GM12878 (cell line): ENCODE results near the gene GABPB2. TPM values are rescaled to one million over a fixed set of nuclear protein-coding genes. Genes with fewer than 3 reads are reported as not detected.
A peak's percentile ranks its signal among the peaks of the same experiment; 100 is the strongest.

ENCODE experiments used
- ATAC-seq: fragments of 200-7000 bp; cut with Tn5 transposase; 3 replicates; pipeline ENCODE4 v1.9.1; 2020; ENCODE audit warnings: mild to moderate bottlenecking, moderate library complexity
- BruUV-seq: library from RNA; stranded (reverse); fragments of 400-500 nt; replicated peaks from 2 replicates; lab custom pipeline; 2021; lab: Mats Ljungman, UMichigan
- CTCF ChIA-PET: fragments of 300-600 bp; sonication (Branson Sonifier 250); formaldehyde crosslinking; extraction: SDS; loops from one replicate; lab custom pipeline; 2021; ENCODE audit warnings: inconsistent platforms; lab: Yijun Ruan, JAX
- POLR2A ChIA-PET: fragments of 350-600 bp; formaldehyde crosslinking; extraction: SDS; loops from one replicate; lab custom pipeline; 2021; ENCODE audit warnings: inconsistent platforms; lab: Charles Lee
- RAD21 ChIA-PET: fragments of 300-600 bp; sonication (Branson Sonifier 250); formaldehyde crosslinking; loops from one replicate; lab custom pipeline; 2023; ENCODE audit warnings: antibody characterized with exemption; ENCODE audit not compliant: unreplicated experiment; lab: Charles Lee
- SMC1A ChIA-PET: fragments of 300-600 bp; sonication (Branson Sonifier 250); formaldehyde crosslinking; loops from one replicate; lab custom pipeline; 2023; ENCODE audit not compliant: unreplicated experiment, uncharacterized antibody; lab: Charles Lee
- DNase-seq: peaks from one replicate; pipeline ENCODE4 v3.0.0-alpha.2; 2011; ENCODE audit warnings: low read depth, low spot score
- FAIRE-seq: peaks from 3 replicates; lab custom pipeline; 2011; peaks lifted over from hg19 to GRCh38; lab: Jason Lieb, UNC
- H2AFZ ChIP-seq: 2 replicates; pipeline ENCODE4 v1.6.0; 2011; ENCODE audit warnings: low read depth, low read length, control low read depth; ENCODE audit not compliant: control insufficient read depth
- H3K27ac ChIP-seq: 2 replicates; pipeline ENCODE4 v1.5.1; 2011; ENCODE audit warnings: control low read depth; ENCODE audit not compliant: control insufficient read depth, insufficient read depth
- H3K27me3 ChIP-seq, 2 experiments: replicated peaks in 1 of 2; 2 replicates each; pipeline versions ENCODE4 v1.6.0 to v1.6.1; 2011; ENCODE audit warnings: low read length in 1 of 2; ENCODE audit not compliant: control insufficient read depth in 2 of 2, insufficient read depth in 2 of 2
- H3K36me3 ChIP-seq, 2 experiments: 2 replicates each; pipeline ENCODE4 v1.5.1; 2011; ENCODE audit warnings: low read length in 1 of 2; ENCODE audit not compliant: control insufficient read depth in 2 of 2, insufficient read depth in 2 of 2
- H3K4me1 ChIP-seq: 2 replicates; pipeline ENCODE4 v1.6.1; 2011; ENCODE audit warnings: mild to moderate bottlenecking, low read length, moderate library complexity, mixed read lengths; ENCODE audit not compliant: control insufficient read depth, insufficient read depth
- H3K4me2 ChIP-seq: 2 replicates; pipeline ENCODE4 v1.6.0; 2011; ENCODE audit warnings: control low read depth; ENCODE audit not compliant: control insufficient read depth, insufficient read depth
- H3K4me3 ChIP-seq: fragments of 200-600 bp; sonication (generic); 2 replicates; pipeline ENCODE4 v1.5.1; 2016
- H3K79me2 ChIP-seq: 2 replicates; pipeline ENCODE4 v1.6.0; 2011; ENCODE audit warnings: low read length; ENCODE audit not compliant: control insufficient read depth, insufficient read depth
- H3K9ac ChIP-seq: 2 replicates; pipeline ENCODE4 v1.8.0; 2011; ENCODE audit warnings: low read length, control low read depth, mixed read lengths; ENCODE audit not compliant: control insufficient read depth, insufficient read depth
- H3K9me3 ChIP-seq: replicated peaks from 3 replicates; pipeline ENCODE4 v1.5.1; 2011; ENCODE audit warnings: mild to moderate bottlenecking, low read length; ENCODE audit not compliant: control insufficient read depth, insufficient read depth
- H4K20me1 ChIP-seq: 2 replicates; pipeline ENCODE4 v1.6.0; 2011; ENCODE audit not compliant: control insufficient read depth, insufficient read depth
- EZH2 ChIP-seq: IDR thresholded peaks from 2 replicates; pipeline ENCODE4 v1.6.1; 2012; ENCODE audit warnings: low read depth, mild to moderate bottlenecking, control low read depth, inconsistent platforms, low read length, borderline replicate concordance; ENCODE audit not compliant: control insufficient read depth
- GABPA ChIP-seq: IDR thresholded peaks from 2 replicates; pipeline ENCODE4 v1.6.1; 2014; ENCODE audit warnings: antibody characterized with exemption, low read depth, mild to moderate bottlenecking, inconsistent platforms
- MLLT1 ChIP-seq: fragments of 450-650 bp; IDR thresholded peaks from 2 replicates; pipeline ENCODE4 v1.6.1; 2016; ENCODE audit warnings: mild to moderate bottlenecking
- NR2C2 ChIP-seq: IDR thresholded peaks from 2 replicates; pipeline ENCODE4 v1.6.1; 2011; ENCODE audit warnings: borderline replicate concordance, low read depth; ENCODE audit not compliant: control insufficient read depth, insufficient read length
- RBBP5 ChIP-seq: fragments of 200-600 bp; sonication (generic); conservative IDR thresholded peaks from 2 replicates; pipeline ENCODE4 v1.6.1; 2016
- SMAD5 ChIP-seq: IDR thresholded peaks from 2 replicates; pipeline ENCODE4 v1.6.1; 2016; ENCODE audit warnings: antibody characterized with exemption, low read depth
- SPI1 ChIP-seq: IDR thresholded peaks from 2 replicates; pipeline ENCODE4 v1.6.1; 2011; ENCODE audit warnings: low read depth, mild to moderate bottlenecking, low read length, moderate library complexity, borderline replicate concordance; ENCODE audit not compliant: insufficient read depth
- SREBF1 ChIP-seq: IDR thresholded peaks from 2 replicates; pipeline ENCODE4 v1.6.1; 2012; ENCODE audit warnings: mild to moderate bottlenecking, low read length
- STAT3 ChIP-seq: IDR thresholded peaks from 2 replicates; pipeline ENCODE4 v1.6.1; 2011; ENCODE audit warnings: low read depth, low read length, improper control_type of control experiment
- TBL1XR1 ChIP-seq: IDR thresholded peaks from 2 replicates; pipeline ENCODE4 v1.6.1; 2012; ENCODE audit warnings: low read depth, low read length, improper control_type of control experiment
- TCF12 ChIP-seq: IDR thresholded peaks from 2 replicates; pipeline ENCODE4 v1.6.1; 2011; ENCODE audit warnings: low read depth, mild to moderate bottlenecking, low read length
- ZNF687 ChIP-seq: fragments of 450-650 bp; IDR thresholded peaks from 2 replicates; pipeline ENCODE4 v1.6.1; 2017; ENCODE audit warnings: mild to moderate bottlenecking, moderate library complexity
- WGBS: methylation state at CpG from one replicate; pipeline ENCODE4 v1.1.6; 2016; ENCODE audit warnings: low lambda C conversion rate; ENCODE audit not compliant: insufficient replicate concordance, insufficient coverage; ENCODE audit errors: missing lambda C conversion rate; 5-methylcytosine and 5-hydroxymethylcytosine counted together
- in situ Hi-C: fragments of 300-500 bp; cut with MboI; formaldehyde crosslinking; loops from 9 replicates; pipeline ENCODE4 v1.14.3; 2018; ENCODE audit warnings: mixed read lengths
- intact Hi-C: fragments of 100-400 bp; cut with micrococcal nuclease; formaldehyde crosslinking; loops from one replicate; pipeline ENCODE4 v1.14.2; 2022; ENCODE audit not compliant: unreplicated experiment
- polyA plus RNA-seq, 11 experiments: library from polyadenylated mRNA; depleted of rRNA in 4 of 11; unstranded in 6 of 11; stranded (reverse) in 5 of 11; fragments of >200 nt; fragmentation: Nextera tagmentation in 4 of 11; fragmentation: Illumina TruSeq in 1 of 11; extraction: Ambion mirVana in 4 of 11; extraction: Trizol in 1 of 11; gene quantifications; 1 replicate in 1 of 11; 2 replicates in 10 of 11; pipeline versions ENCODE4 v1.2.1 to v1.2.3, GENCODE V29; 2011 to 2016; ENCODE audit warnings: inconsistent platforms in 2 of 11, missing spikeins in 2 of 11, low read depth in 1 of 11
- total RNA-seq, 4 experiments: library from RNA; depleted of rRNA in 3 of 4; stranded (reverse); fragments of >200 nt in 3 of 4; fragmentation: Illumina TruSeq in 1 of 4; extraction: Trizol in 1 of 4; gene quantifications; 2 replicates each; pipeline versions ENCODE4 v1.2.1 to v1.2.3, GENCODE V29; 2013 to 2021

The GABPB2 gene
- total and polyA plus RNA-seq, 10 of the 15 experiments (the other 5 are each of a cell fraction or from before 2014, with no cell fraction given): 2.3 to 10.5 (median 6.9) TPM

GRCh38 chr1:151043163-151043562 is 27.4 kb upstream of the GABPB2 start:
- intact Hi-C loops: no loop called here
- no peak for ATAC-seq
- 71% methylated on average over 1 of the region's 1 CpG for WGBS

GRCh38 chr1:151047591-151047924 is 23.0 kb upstream of the GABPB2 start, which contains the start of gene C1orf56:
Gene C1orf56 (plus strand): TSS chr1:151047751. CDS start chr1:151047848, 97 bp downstream.
- in situ Hi-C loops (no loop called here), intact Hi-C loops (no loop called here)
- DNase-seq (no peak), ATAC-seq (peak; percentile 77), FAIRE-seq (no peak)
- Histone ChIP-seq H3K27me3 (no peaks in the 10 kb centered on the region), H3K4me3 (peak within 1 kb of the TSS; percentile 87), H3K4me2 (peak within 1 kb of the TSS; percentile 99), H3K27ac (peak within 1 kb of the TSS; percentile 49), H3K36me3 (peaks cover 0 to 11% of the 10 kb centered on the region in 2 experiments; a peak in 2 of 4 replicates), H3K79me2 (no peaks in the 10 kb centered on the region), H3K9ac (peak within 1 kb of the TSS; percentile 66), H3K4me1 (peaks cover 8% of the 10 kb centered on the region; the same call in 1 of the 2 replicates), H3K9me3 (no peaks in the 10 kb centered on the region), H4K20me1 (no peaks in the 10 kb centered on the region; the same call in 1 of the 2 replicates), H2AFZ (peak within 1 kb of the TSS; percentile 82)
- ChIA-PET POLR2A (interaction anchor here (0.6 to 5.6 kb wide), 5 partner anchors 8 to 222 kb away, joined by 3 to 65 read pairs (median 4); partner anchors contain the start of genes CDC42SE1, GABPB2 and MLLT11), CTCF (interaction anchor here (0.6 to 9.5 kb wide), 16 partner anchors 9 to 956 kb away, joined by 3 to 76 read pairs (median 4); partner anchors contain the start of genes CDC42SE1, GABPB2, MINDY1 and MLLT11), RAD21 (interaction anchor here (0.8 to 2.2 kb wide), 6 partner anchors 10 to 109 kb away, joined by 3 to 12 read pairs (median 5); partner anchors contain the start of genes MINDY1 and TNFAIP8L2), SMC1A (interaction anchor here (0.8 to 2.8 kb wide), 5 partner anchors 9 to 52 kb away, joined by 3 to 9 read pairs (median 5); partner anchors contain the start of gene MLLT11)
- BruUV-seq: no TSS peak
- WGBS: 1% methylated on average over 29 of the region's 29 CpGs
- TF ChIP-seq SPI1 (no peak), RBBP5 (no peak), ZNF687 (0 out of 2 replicates have a peak, but pooled peaks have one; percentile 15), SREBF1 (no peak), TCF12 (no peak), EZH2 (no peak), STAT3 (no peak), NR2C2 (no peak), MLLT1 (no peak)

More at GRCh38 chr1:151043163-151043562, 27.4 kb upstream of the GABPB2 start:
- in situ Hi-C loops: no loop called here
- no TSS peak for BruUV-seq
- FAIRE-seq (no peak), DNase-seq (no peak)
- no peaks in the 10 kb centered on the region for H3K9me3 ChIP-seq
- H2AFZ ChIP-seq: no peak overlapping the region
- no peaks in the 10 kb centered on the region for H3K36me3 ChIP-seq
- SMC1A ChIA-PET: interaction anchor here (0.9 to 1.1 kb wide), 3 partner anchors 10 to 298 kb away, joined by 3 to 4 read pairs (median 4); partner anchors contain the start of genes CDC42SE1 and MLLT11
- RAD21 ChIA-PET: no interaction called here
- H3K79me2 ChIP-seq: no peaks in the 10 kb centered on the region
- H3K4me1 ChIP-seq: peaks cover 2% of the 10 kb centered on the region; the same call in 1 of the 2 replicates
- no peak overlapping the region for H3K27ac ChIP-seq
- no peak overlapping the region for H3K4me3 ChIP-seq
- TF ChIP-seq SMAD5 (no peak), GABPA (no peak), TBL1XR1 (no peak)
- POLR2A ChIA-PET: interaction anchor here (0.6 to 1.3 kb wide), 3 partner anchors 9 to 517 kb away, joined by 3 to 5 read pairs (median 3); no protein-coding TSS in a partner anchor
- no peaks in the 10 kb centered on the region for H4K20me1 ChIP-seq
- no peak overlapping the region for H3K9ac ChIP-seq
- CTCF ChIA-PET: interaction anchor here (0.7 to 9.5 kb wide), 6 partner anchors 10 to 112 kb away, joined by 3 to 76 read pairs (median 4); partner anchors contain the start of genes CDC42SE1, GABPB2 and MLLT11
- H3K27me3 ChIP-seq: no peaks in the 10 kb centered on the region
- no peak overlapping the region for H3K4me2 ChIP-seq
